Aorta (tissue), 5 donors: ENCODE results near the gene KCNK15. TPM values are rescaled to one million over a fixed set of nuclear protein-coding genes. Genes with fewer than 3 reads are reported as not detected.
A peak's percentile ranks its signal among the peaks of the same experiment; 100 is the strongest.

Experiments used
- ATAC-seq: fragments of 200-7000 bp; cut with Tn5 transposase; one replicate; pipeline ENCODE4 v1.9.1; 2022; ENCODE audit warnings: moderate library complexity; ENCODE audit not compliant: low FRiP score
- DNase-seq, 2 donors: peaks; one replicate each; pipeline ENCODE4 v3.0.0-alpha.2; 2020
- H3K27ac ChIP-seq, 2 donors: one replicate each; pipeline ENCODE4 v1.5.1; 2013; ENCODE audit warnings: low read length in 2 of 2, mild to moderate bottlenecking in 2 of 2, moderate library complexity in 2 of 2, control low read depth in 1 of 2, inconsistent platforms in 1 of 2, low read depth in 1 of 2
- H3K27me3 ChIP-seq, 2 donors: one replicate each; pipeline ENCODE4 v1.6.1; 2013; ENCODE audit warnings: control low read depth in 1 of 2, low read length in 1 of 2, mild to moderate bottlenecking in 1 of 2, moderate library complexity in 1 of 2; ENCODE audit not compliant: insufficient read depth in 2 of 2, control insufficient read depth in 1 of 2
- H3K36me3 ChIP-seq, 2 donors: one replicate each; pipeline ENCODE4 v1.6.1; 2013; ENCODE audit warnings: control low read depth in 1 of 2, low read length in 1 of 2, mild to moderate bottlenecking in 1 of 2; ENCODE audit not compliant: insufficient read depth in 2 of 2, control insufficient read depth in 1 of 2
- H3K4me1 ChIP-seq, 2 donors: one replicate each; pipeline ENCODE4 v1.6.1; 2013; ENCODE audit warnings: low read length in 2 of 2, control low read depth in 1 of 2, mild to moderate bottlenecking in 1 of 2, moderate library complexity in 1 of 2; ENCODE audit not compliant: insufficient read depth in 2 of 2, control insufficient read depth in 1 of 2
- H3K4me3 ChIP-seq, 2 donors: one replicate each; pipeline ENCODE4 v1.5.1; 2013; ENCODE audit warnings: low read length in 2 of 2, control low read depth in 1 of 2, mild to moderate bottlenecking in 1 of 2
- H3K9me3 ChIP-seq: one replicate; pipeline ENCODE4 v1.6.1; 2013; ENCODE audit warnings: mild to moderate bottlenecking, low read length; ENCODE audit not compliant: control insufficient read depth
- WGBS, 2 donors: extraction: QIAGEN DNeasy Blood & Tissue Kit; methylation state at CpG; one replicate each; pipeline ENCODE4 v1.1.7; 2013; 5-methylcytosine and 5-hydroxymethylcytosine counted together
- intact Hi-C, 2 donors: fragments of 100-400 bp; cut with DNase I; formaldehyde crosslinking; loops; one replicate each; pipeline versions ENCODE4 v1.14.2 to v1.15.0; 2022
- polyA plus RNA-seq, 2 donors: library from polyadenylated mRNA; stranded (reverse); fragments of 200-250 nt; gene quantifications; one replicate each; pipeline ENCODE4 v1.2.3, GENCODE V29; 2013
- total RNA-seq, 2 donors: library from RNA; stranded (reverse); fragmentation: NEBNext Ultra II Directional; extraction: Animal tissue kit (Norgen Biotek cat#: 25700); gene quantifications; one replicate each; pipeline ENCODE4 v1.2.1, GENCODE V29; 2021
- donor health status: healthy with polysubstance abuse.
- donor health status: Bipolar disorder and iron deficiency.
- donor health status: DM: no; HTN: no; CAD: no.
- donor health status: DM: no; HTN: no; CAD: no.
- donor health status: DM: yes; HTN: yes; CAD: no.

The KCNK15 gene
- total and polyA plus RNA-seq, 4 donors: 2.3 to 16.1 (median 5.9) TPM

DNA sequence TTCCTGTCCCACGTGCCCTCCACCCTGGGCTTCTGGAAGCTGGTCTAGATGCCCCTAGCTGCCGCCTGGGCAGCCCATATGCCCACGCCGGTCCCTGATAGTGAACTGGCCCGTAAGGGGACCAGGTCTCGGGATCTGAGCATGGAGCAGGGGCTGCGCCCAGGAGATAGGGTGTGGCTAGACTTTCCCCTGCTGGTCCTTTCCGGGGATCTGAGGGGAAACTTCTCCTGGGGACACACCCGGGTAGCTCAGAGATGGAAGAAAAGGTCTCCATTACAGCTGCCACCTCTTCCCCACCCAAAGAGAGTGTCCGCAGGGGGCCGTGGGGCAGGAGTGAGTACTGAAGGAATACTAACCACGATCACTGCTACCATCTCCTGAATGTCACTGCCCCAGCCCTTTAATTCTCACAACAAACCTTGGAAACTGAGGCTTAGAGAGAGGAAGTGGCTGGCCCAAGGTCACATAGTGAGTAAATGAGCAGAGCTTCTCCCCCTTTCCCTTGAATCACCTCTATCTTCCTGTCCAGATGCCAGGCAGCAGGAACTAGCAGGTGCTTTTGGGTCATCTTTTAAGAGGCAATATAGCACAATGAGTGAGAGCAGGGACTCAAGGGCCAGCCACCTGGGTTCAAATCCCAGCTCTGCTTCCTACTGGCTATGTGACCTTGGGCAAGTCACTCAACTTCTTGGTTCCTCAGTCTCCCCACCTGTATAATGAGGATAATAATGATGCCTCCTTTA is 42.3 kb upstream of the KCNK15 start:
- intact Hi-C loops: loop anchor here in 1 of 2 donors (2.0 kb wide), 1 partner anchor 13 kb away; no protein-coding TSS in a partner anchor
- no peaks in the 10 kb centered on the region for H3K4me1 ChIP-seq
- no peak for ATAC-seq
- no peaks in the 10 kb centered on the region for H3K36me3 ChIP-seq
- H3K27ac ChIP-seq: peak overlapping the region; percentile 46 to 87
- no peaks in the 10 kb centered on the region for H3K9me3 ChIP-seq
- WGBS, 2 donors: 29 to 32% methylated on average over 12 of the region's 12 CpGs
- DNase-seq: no peak
- H3K4me3 ChIP-seq: no peak overlapping the region
- no peaks in the 10 kb centered on the region for H3K27me3 ChIP-seq

DNA sequence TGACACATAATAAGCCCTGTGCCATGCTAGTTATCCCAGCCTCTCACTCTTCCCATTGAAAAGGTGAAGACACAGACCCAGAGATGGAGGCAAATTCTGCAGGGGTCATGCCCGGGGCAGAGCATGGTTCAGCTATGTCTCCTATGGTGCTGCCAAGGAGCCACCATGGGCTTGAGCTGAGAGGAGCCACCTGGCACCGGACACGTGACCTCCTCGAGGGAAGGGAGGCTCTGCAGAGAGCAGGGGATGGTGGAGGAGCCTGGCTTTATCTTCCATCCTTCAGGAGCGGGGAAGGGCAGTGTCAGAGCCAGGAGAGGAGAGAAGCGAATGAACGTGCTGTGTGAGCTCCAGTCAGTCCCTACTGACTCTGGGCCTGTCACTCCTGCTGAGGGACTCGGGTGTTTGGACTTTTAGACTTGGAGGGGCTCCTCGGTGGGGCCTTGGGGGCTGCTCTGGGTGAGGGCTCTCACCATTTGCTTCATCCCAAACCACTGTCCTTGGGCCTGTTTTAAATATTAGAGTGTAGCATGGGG is 41.6 kb upstream of the KCNK15 start:
- ATAC-seq: no peak
- H3K4me1 ChIP-seq: no peaks in the 10 kb centered on the region

DNA sequence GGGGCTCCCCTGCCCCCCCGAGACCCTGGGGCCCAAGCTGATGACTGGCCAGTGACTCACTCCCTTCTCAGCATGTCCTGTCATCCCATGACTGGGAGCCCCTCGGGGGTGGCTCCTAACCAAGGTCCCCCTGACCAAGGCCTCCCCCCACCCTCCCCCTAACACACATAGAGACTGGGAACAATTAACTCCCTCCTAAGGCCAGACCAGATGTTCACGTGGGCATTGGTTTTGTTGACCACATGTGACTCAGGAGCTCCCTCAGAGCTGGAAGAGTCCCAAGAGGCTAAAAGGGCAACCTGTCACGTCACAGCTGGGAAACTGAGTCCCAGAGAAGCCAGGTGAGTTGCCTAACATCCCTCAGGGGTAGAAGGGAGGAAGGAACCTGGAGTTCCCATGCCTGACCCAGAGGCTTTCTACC is 41.1 kb upstream of the KCNK15 start:
- Histone ChIP-seq H3K36me3 (no peaks in the 10 kb centered on the region), H3K27ac (peak overlapping the region; percentile 58 to 98), H3K4me3 (no peak overlapping the region), H3K9me3 (no peaks in the 10 kb centered on the region), H3K4me1 (no peaks in the 10 kb centered on the region), H3K27me3 (no peaks in the 10 kb centered on the region)
- DNase-seq (no peak), ATAC-seq (no peak)
- intact Hi-C loops: no loop called here
- 64 to 73% methylated on average over 3 to 4 of the region's 4 CpGs for WGBS, 2 donors

More for the DNA sequence above, 41.6 kb upstream of the KCNK15 start:
- no peak for DNase-seq
- H3K27ac ChIP-seq: peak overlapping the region in 1 of 2 donors; percentile 87
- no peaks in the 10 kb centered on the region for H3K27me3 ChIP-seq
- no peaks in the 10 kb centered on the region for H3K36me3 ChIP-seq
- intact Hi-C loops: loop anchor here in 1 of 2 donors (2.0 kb wide), 1 partner anchor 13 kb away; no protein-coding TSS in a partner anchor
- WGBS, 2 donors: 91 to 92% methylated on average over 9 of the region's 9 CpGs
- no peak overlapping the region for H3K4me3 ChIP-seq
- H3K9me3 ChIP-seq: no peaks in the 10 kb centered on the region

DNA sequence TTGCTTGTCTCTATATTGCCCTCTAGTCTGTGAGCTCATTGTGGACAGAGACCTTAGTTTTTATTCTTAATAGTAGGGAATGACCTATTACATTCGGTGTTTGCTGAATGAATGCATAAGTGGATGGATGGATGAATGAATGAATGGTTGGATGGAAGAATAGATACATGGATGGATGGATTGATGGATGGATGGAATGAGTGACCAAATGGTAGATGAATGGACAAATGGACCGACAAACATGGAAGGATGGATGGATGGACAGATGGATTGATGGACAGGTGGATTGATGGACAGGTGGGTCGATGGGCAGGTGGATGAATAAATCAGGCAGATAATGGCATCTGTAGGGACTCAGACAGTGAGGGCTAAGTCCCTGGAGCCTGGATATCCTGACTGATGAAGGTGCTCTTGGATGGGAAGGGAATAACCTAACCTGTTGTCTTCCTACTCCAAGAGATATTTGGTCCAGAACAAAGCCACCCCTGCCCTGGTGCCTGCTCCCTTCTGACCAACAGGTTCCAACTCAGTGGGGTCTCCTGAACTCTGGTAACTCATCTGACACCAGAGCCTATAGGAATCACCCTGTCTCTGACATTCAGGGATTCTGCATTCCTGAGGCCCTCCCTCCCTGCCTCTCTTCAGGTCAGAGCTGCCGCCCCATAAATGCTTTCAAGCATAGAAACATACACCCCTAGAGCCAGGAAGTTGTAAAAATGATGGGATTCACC is 40.1 kb upstream of the KCNK15 start:
- DNase-seq (no peak), ATAC-seq (no peak)
- H3K27me3 ChIP-seq: no peaks in the 10 kb centered on the region
- 81 to 91% methylated on average over 4 of the region's 4 CpGs for WGBS, 2 donors
- H3K4me3 ChIP-seq: no peak overlapping the region
- peak overlapping the region; percentile 37 to 98 for H3K27ac ChIP-seq
- no peaks in the 10 kb centered on the region for H3K36me3 ChIP-seq
- H3K9me3 ChIP-seq: no peaks in the 10 kb centered on the region
- H3K4me1 ChIP-seq: no peaks in the 10 kb centered on the region
- intact Hi-C loops: no loop called here

DNA sequence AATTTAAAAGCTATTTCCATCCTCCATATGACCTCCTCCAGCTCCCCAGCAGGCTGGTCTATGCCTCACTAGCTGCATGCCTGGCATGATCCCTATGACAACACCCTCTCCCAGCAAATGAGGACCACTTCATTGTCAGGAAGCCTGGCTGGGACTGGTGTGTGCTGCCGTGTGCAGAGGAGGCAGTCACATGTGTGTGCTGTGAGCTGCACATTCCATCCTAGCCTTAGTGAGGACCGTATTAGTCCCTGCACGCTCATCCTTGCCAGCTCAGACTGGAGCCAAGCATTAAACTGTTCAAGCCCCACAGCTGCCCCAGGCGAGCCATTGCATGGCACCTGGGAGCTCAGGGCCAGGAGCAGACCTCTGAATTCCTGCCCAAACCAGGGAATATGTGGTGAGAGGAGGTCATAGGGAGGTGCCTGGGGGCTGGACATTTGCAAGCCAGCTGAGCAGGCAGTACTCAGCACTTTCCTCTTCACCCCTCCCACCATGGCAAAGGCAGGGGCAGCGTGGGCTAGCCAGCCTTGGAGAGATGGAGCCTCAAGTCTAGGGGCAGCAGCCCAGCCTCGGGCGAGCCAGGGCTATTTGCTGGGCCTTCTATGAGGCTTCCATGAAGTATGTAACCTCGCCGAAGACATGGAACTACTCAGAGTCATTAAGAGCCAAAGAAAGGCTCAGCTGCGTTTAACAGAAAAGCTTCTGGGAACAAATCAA is 39.2 kb upstream of the KCNK15 start:
- Histone ChIP-seq H3K9me3 (no peaks in the 10 kb centered on the region), H3K36me3 (no peaks in the 10 kb centered on the region), H3K4me3 (no peak overlapping the region), H3K27me3 (no peaks in the 10 kb centered on the region), H3K4me1 (no peaks in the 10 kb centered on the region), H3K27ac (peak overlapping the region; percentile 44 to 98)
- intact Hi-C loops: no loop called here
- peak; percentile 87 to 89 for DNase-seq
- ATAC-seq: peak; percentile 83
- WGBS, 2 donors: 12 to 17% methylated on average over 10 of the region's 10 CpGs

DNA sequence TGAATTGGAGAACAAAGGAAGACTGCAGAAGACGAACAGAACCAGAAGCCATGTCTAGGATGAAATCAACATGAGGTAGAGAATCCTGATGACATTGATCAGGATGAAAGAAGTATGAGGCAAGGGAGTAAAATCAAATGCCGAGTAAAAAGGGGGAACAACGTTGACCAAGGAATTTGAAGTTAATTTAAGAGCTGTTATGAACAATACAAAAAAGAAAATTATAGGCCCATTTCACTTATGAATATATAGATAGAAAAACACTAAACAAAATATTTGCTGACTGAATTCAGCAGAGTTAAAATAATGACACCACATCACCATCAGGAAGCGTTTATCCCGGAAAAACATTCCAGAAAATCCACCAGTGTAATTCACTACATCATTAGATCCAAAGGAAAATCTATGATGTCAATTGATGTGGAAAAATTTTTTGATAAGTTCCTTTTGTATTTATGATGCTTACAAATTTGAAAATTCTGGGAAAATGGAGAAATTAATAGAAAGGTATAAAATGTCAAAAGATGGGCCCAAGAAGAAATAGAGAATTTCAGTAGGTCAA is 38.6 kb upstream of the KCNK15 start:
- no peak for ATAC-seq
- no peak for DNase-seq
- intact Hi-C loops: no loop called here
- 86 to 88% methylated on average over 5 of the region's 5 CpGs for WGBS, 2 donors
- H3K27me3 ChIP-seq: no peaks in the 10 kb centered on the region
- H3K4me3 ChIP-seq: no peak overlapping the region
- no peaks in the 10 kb centered on the region for H3K9me3 ChIP-seq
- peak overlapping the region; percentile 44 to 79 for H3K27ac ChIP-seq
- no peaks in the 10 kb centered on the region for H3K36me3 ChIP-seq
- H3K4me1 ChIP-seq: no peaks in the 10 kb centered on the region

DNA sequence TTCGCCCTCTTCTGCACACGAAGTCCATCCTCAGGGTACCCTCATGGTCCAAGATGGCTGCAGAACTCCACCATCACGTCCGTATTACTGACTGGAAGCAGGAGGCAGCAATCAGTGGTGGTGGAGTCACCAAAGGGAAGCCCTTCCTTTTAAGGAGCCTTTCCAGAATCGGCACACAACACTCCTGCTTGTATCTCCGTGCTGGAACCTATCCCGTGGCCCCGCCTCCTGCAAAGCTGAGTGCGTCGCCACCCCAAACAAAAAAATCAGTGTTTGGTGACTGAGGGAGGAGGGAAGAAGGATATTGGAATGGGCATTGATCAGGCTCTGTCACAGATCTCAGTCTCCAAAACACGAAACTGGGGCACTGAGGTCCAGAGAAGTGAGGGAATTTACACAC is 36.3 kb upstream of the KCNK15 start:
- ATAC-seq (no peak), DNase-seq (no peak)
- WGBS, 2 donors: 85 to 87% methylated on average over 11 of the region's 11 CpGs
- Histone ChIP-seq H3K27ac (no peak overlapping the region), H3K27me3 (no peaks in the 10 kb centered on the region), H3K4me1 (no peaks in the 10 kb centered on the region), H3K9me3 (no peaks in the 10 kb centered on the region), H3K4me3 (no peak overlapping the region), H3K36me3 (no peaks in the 10 kb centered on the region)
- intact Hi-C loops: no loop called here

DNA sequence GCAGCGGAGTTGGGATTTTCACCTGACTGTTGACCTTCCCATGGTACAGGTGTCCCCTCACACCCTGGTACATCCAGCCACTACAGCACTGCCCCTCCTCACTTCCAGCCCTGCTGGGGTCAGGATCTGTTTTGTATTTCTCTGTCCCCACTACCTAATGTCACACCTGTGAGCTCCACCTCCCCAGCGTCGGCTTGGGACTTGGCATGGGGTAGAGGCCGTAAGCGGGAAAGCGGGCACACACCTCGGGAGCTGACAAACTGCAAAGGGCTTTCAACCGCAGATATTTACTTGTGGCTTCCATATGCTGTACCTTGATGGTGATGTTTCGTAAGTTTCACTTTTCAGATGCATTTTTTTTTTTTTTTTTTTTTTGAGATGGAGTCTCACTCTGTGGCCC is 35.9 kb upstream of the KCNK15 start:
- WGBS, 2 donors: 95 to 96% methylated on average over 9 of the region's 9 CpGs

More for the DNA sequence above, 35.9 kb upstream of the KCNK15 start:
- no peaks in the 10 kb centered on the region for H3K4me1 ChIP-seq
- no peak overlapping the region for H3K27ac ChIP-seq
- no peaks in the 10 kb centered on the region for H3K36me3 ChIP-seq
- H3K9me3 ChIP-seq: no peaks in the 10 kb centered on the region
- intact Hi-C loops: no loop called here
- H3K27me3 ChIP-seq: no peaks in the 10 kb centered on the region
- DNase-seq: no peak
- ATAC-seq: no peak
- no peak overlapping the region for H3K4me3 ChIP-seq
